ENCODE results near the gene HPS3.

Gene HPS3

GRCh38 chr3:149197669-149198068 is 68.2 kb downstream of the HPS3 start:
- no peak for TF ChIP-seq CTCF (IDR thresholded peaks at IDR 0.05; ENCODE audit: low read depth, low read length)
- no peak for DNase-seq (ENCODE audit: low read depth, low spot score)
- H3K4me3 ChIP-seq (ENCODE audit: low read depth, low read length), result no peak overlapping the region
- in situ Hi-C loops (cut with HindIII; ENCODE audit: low sequenced_read_pairs), result no loop called here

GRCh38 chr3:149198611-149199010 is 69.2 kb downstream of the HPS3 start:
- in situ Hi-C loops (cut with HindIII; ENCODE audit: low sequenced_read_pairs), result no loop called here

GRCh38 chr3:149199474-149199873 is 70.0 kb downstream of the HPS3 start:
- in situ Hi-C loops (cut with HindIII; ENCODE audit: low sequenced_read_pairs), result no loop called here
- TF ChIP-seq CTCF (IDR thresholded peaks at IDR 0.05; ENCODE audit: low read depth, low read length), result no peak
- DNase-seq (ENCODE audit: low read depth, low spot score), result peak; percentile 34
- no peak overlapping the region for H3K4me3 ChIP-seq (ENCODE audit: low read depth, low read length)

More at GRCh38 chr3:149198611-149199010, 69.2 kb downstream of the HPS3 start:
- TF ChIP-seq CTCF (IDR thresholded peaks at IDR 0.05; ENCODE audit: low read depth, low read length), result no peak
- H3K4me3 ChIP-seq (ENCODE audit: low read depth, low read length), result no peak overlapping the region
- DNase-seq (ENCODE audit: low read depth, low spot score), result peak; percentile 20

GRCh38 chr3:149203758-149204157 is 74.3 kb downstream of the HPS3 start:
- no peak for TF ChIP-seq CTCF (IDR thresholded peaks at IDR 0.05; ENCODE audit: low read depth, low read length)
- in situ Hi-C loops (cut with HindIII; ENCODE audit: low sequenced_read_pairs), result no loop called here
- no peak overlapping the region for H3K4me3 ChIP-seq (ENCODE audit: low read depth, low read length)
- DNase-seq (ENCODE audit: low read depth, low spot score), result no peak

GRCh38 chr3:149204390-149204991 is 75.1 kb downstream of the HPS3 start:
- TF ChIP-seq CTCF (IDR thresholded peaks at IDR 0.05; ENCODE audit: low read depth, low read length), result no peak
- no peak for DNase-seq (ENCODE audit: low read depth, low spot score)
- in situ Hi-C loops (cut with HindIII; ENCODE audit: low sequenced_read_pairs), result no loop called here
- H3K4me3 ChIP-seq (ENCODE audit: low read depth, low read length), result no peak overlapping the region

- in situ Hi-C loops (cut with HindIII; ENCODE audit: low sequenced_read_pairs), result no loop called here
- no peak for TF ChIP-seq CTCF (IDR thresholded peaks at IDR 0.05; ENCODE audit: low read depth, low read length)
- no peak for DNase-seq (ENCODE audit: low read depth, low spot score)
These were observed 78.0 kb downstream of the HPS3 start for GRCh38 chr3:149207475-149207874.

More at GRCh38 chr3:149207475-149207874, 78.0 kb downstream of the HPS3 start:
- no peak overlapping the region for H3K4me3 ChIP-seq (ENCODE audit: low read depth, low read length)
